H1 (cell line): Measurements from ENCODE around the gene ITPR3. TPM values are rescaled to one million over a fixed set of nuclear protein-coding genes. Genes with fewer than 3 reads are reported as not detected.

ENCODE experiments used
- CTCF ChIA-PET: fragments of 300-600 bp; sonication (Branson Sonifier 250); formaldehyde crosslinking; loops from one replicate; lab custom pipeline; 2021; ENCODE audit not compliant: partially characterized antibody; lab: Charles Lee
- POLR2A ChIA-PET: fragments of 300-600 bp; sonication (Branson Sonifier 250); formaldehyde crosslinking; loops from one replicate; lab custom pipeline; 2021; ENCODE audit warnings: inconsistent platforms; ENCODE audit not compliant: partially characterized antibody; lab: Charles Lee
- DNase-seq, 2 experiments: peaks; one replicate each; pipeline versions ENCODE4 v3.0.0 to v3.0.0-alpha.2; 2010 to 2022; ENCODE audit warnings: low spot score in 2 of 2, low read depth in 1 of 2, mixed read lengths in 1 of 2
- FAIRE-seq: peaks from 2 replicates; lab custom pipeline; 2011; peaks lifted over from hg19 to GRCh38; lab: Jason Lieb, UNC
- H2AFZ ChIP-seq: 2 replicates; pipeline ENCODE4 v1.8.1; 2012; ENCODE audit warnings: low read length, inconsistent platforms
- H2AK5ac ChIP-seq: 2 replicates; pipeline ENCODE4 v1.6.1; 2013; ENCODE audit warnings: low read depth, low read length
- H2BK120ac ChIP-seq: replicated peaks from 2 replicates; pipeline ENCODE3; 2013; ENCODE audit warnings: low read depth, low read length, inconsistent platforms
- H2BK12ac ChIP-seq: 2 replicates; pipeline ENCODE4 v1.6.1; 2013; ENCODE audit warnings: low read depth, low read length
- H2BK15ac ChIP-seq: 2 replicates; pipeline ENCODE4 v1.6.1; 2013; ENCODE audit warnings: low read length
- H2BK20ac ChIP-seq: 2 replicates; pipeline ENCODE4 v1.6.1; 2013; ENCODE audit warnings: low read length
- H2BK5ac ChIP-seq: 2 replicates; pipeline ENCODE4 v1.6.1; 2013; ENCODE audit warnings: low read depth, low read length
- H3K14ac ChIP-seq: 2 replicates; pipeline ENCODE4 v1.6.1; 2013; ENCODE audit warnings: inconsistent platforms; ENCODE audit not compliant: insufficient read length
- H3K18ac ChIP-seq: 2 replicates; pipeline ENCODE4 v1.6.1; 2013; ENCODE audit warnings: low read length; ENCODE audit errors: extremely low read depth
- H3K23ac ChIP-seq: 2 replicates; pipeline ENCODE4 v1.6.1; 2013; ENCODE audit warnings: inconsistent platforms; ENCODE audit not compliant: insufficient read length
- H3K23me2 ChIP-seq: 2 replicates; pipeline ENCODE4 v1.6.1; 2013; ENCODE audit warnings: low read depth, low read length
- H3K27ac ChIP-seq: 2 replicates; pipeline ENCODE4 v1.6.1; 2011; ENCODE audit warnings: low read depth, low read length, inconsistent platforms
- H3K27me3 ChIP-seq, 4 experiments: replicated peaks in 1 of 4; 1 replicate in 1 of 4; 2 replicates in 3 of 4; pipeline versions ENCODE4 v1.6.1 to v1.8.1; 2011 to 2013; ENCODE audit warnings: low read length in 3 of 4, mild to moderate bottlenecking in 3 of 4, inconsistent platforms in 2 of 4, mixed read lengths in 2 of 4, moderate library complexity in 1 of 4; ENCODE audit not compliant: control insufficient read depth in 3 of 4, insufficient read depth in 3 of 4; ENCODE audit errors: extremely low read depth in 1 of 4
- H3K36me3 ChIP-seq, 4 experiments: 2 replicates each; pipeline versions ENCODE4 v1.6.1 to v1.8.1; 2011 to 2013; ENCODE audit warnings: mild to moderate bottlenecking in 4 of 4, low read length in 3 of 4, moderate library complexity in 2 of 4, control low read depth in 1 of 4, inconsistent platforms in 1 of 4; ENCODE audit not compliant: insufficient read depth in 4 of 4, control insufficient read depth in 2 of 4
- H3K4ac ChIP-seq: replicated peaks from 2 replicates; pipeline ENCODE3; 2013; ENCODE audit warnings: low read length, low read depth, mixed read lengths, inconsistent platforms; ENCODE audit not compliant: insufficient read length
- H3K4me1 ChIP-seq, 4 experiments: replicated peaks in 1 of 4; 1 replicate in 1 of 4; 2 replicates in 3 of 4; pipeline versions ENCODE4 v1.6.1 to v1.8.1; 2011 to 2013; ENCODE audit warnings: low read length in 3 of 4, inconsistent platforms in 2 of 4, mixed read lengths in 1 of 4; ENCODE audit not compliant: insufficient read depth in 4 of 4, control insufficient read depth in 3 of 4
- H3K4me2 ChIP-seq, 2 experiments: 2 replicates each; pipeline versions ENCODE4 v1.6.1 to v1.8.1; 2011 to 2013; ENCODE audit warnings: low read depth in 2 of 2, low read length in 2 of 2, control low read depth in 1 of 2, inconsistent platforms in 1 of 2, mild to moderate bottlenecking in 1 of 2; ENCODE audit not compliant: insufficient read depth in 1 of 2
- H3K4me3 ChIP-seq, 4 experiments: fragments of 200-600, 300-600 bp in 1 of 4; sonication (generic), shearing (Covaris generic), sonication (Bioruptor Twin) in 1 of 4; 2 replicates each; pipeline versions ENCODE4 v1.5.1 to v1.8.1; 2011 to 2016; ENCODE audit warnings: low read length in 4 of 4, low read depth in 3 of 4, control low read depth in 2 of 4, inconsistent platforms in 2 of 4, mild to moderate bottlenecking in 2 of 4, mixed read lengths in 1 of 4, moderate library complexity in 1 of 4; ENCODE audit not compliant: insufficient read depth in 2 of 4; ENCODE audit errors: extremely low read depth in 1 of 4
- H3K56ac ChIP-seq: replicated peaks from 2 replicates; pipeline ENCODE3; 2013; ENCODE audit warnings: low read depth, mild to moderate bottlenecking, mixed read lengths, low read length, inconsistent platforms; ENCODE audit not compliant: insufficient read length
- H3K79me1 ChIP-seq: 2 replicates; pipeline ENCODE4 v1.6.1; 2013; ENCODE audit warnings: low read depth, low read length, control low read depth
- H3K79me2 ChIP-seq, 2 experiments: 2 replicates each; pipeline versions ENCODE4 v1.6.1 to v1.8.1; 2012 to 2013; ENCODE audit warnings: low read length in 2 of 2, mild to moderate bottlenecking in 2 of 2, inconsistent platforms in 1 of 2; ENCODE audit not compliant: insufficient read depth in 2 of 2, control insufficient read depth in 1 of 2
- H3K9ac ChIP-seq, 4 experiments: replicated peaks in 1 of 4; 1 replicate in 1 of 4; 2 replicates in 3 of 4; pipeline versions ENCODE4 v1.6.1 to v1.8.1; 2011 to 2013; ENCODE audit warnings: low read depth in 3 of 4, low read length in 3 of 4, control low read depth in 2 of 4, mild to moderate bottlenecking in 2 of 4, moderate library complexity in 2 of 4, inconsistent platforms in 1 of 4; ENCODE audit errors: extremely low read depth in 1 of 4
- H3K9me3 ChIP-seq, 2 experiments: 2 replicates each; pipeline versions ENCODE4 v1.6.1 to v1.8.1; 2012 to 2013; ENCODE audit warnings: mild to moderate bottlenecking in 2 of 2, moderate library complexity in 2 of 2, control low read depth in 1 of 2, inconsistent platforms in 1 of 2, low read depth in 1 of 2, low read length in 1 of 2, mixed read lengths in 1 of 2; ENCODE audit not compliant: insufficient read depth in 2 of 2
- H4K20me1 ChIP-seq, 2 experiments: replicated peaks in 1 of 2; 2 replicates each; pipeline versions ENCODE3 to v1.8.1; 2011 to 2013; ENCODE audit warnings: inconsistent platforms in 2 of 2, low read length in 2 of 2, mild to moderate bottlenecking in 1 of 2; ENCODE audit not compliant: insufficient read depth in 2 of 2, control insufficient read depth in 1 of 2
- H4K5ac ChIP-seq: 2 replicates; pipeline ENCODE4 v1.6.1; 2013; ENCODE audit warnings: low read length, low read depth, mixed read lengths, inconsistent platforms; ENCODE audit not compliant: insufficient read length
- H4K8ac ChIP-seq: 2 replicates; pipeline ENCODE4 v1.8.0; 2013; ENCODE audit warnings: mild to moderate bottlenecking, moderate library complexity, low read length, inconsistent platforms; ENCODE audit not compliant: insufficient read depth; ENCODE audit errors: extremely low read depth
- H4K91ac ChIP-seq: replicated peaks from 2 replicates; pipeline ENCODE3; 2013; ENCODE audit warnings: low read length, mixed read lengths, inconsistent platforms; ENCODE audit not compliant: insufficient read length
- CEBPB ChIP-seq: IDR thresholded peaks from 2 replicates; pipeline ENCODE4 v1.6.1; 2012; ENCODE audit warnings: low read depth, low read length
- CTBP2 ChIP-seq: IDR thresholded peaks from 2 replicates; pipeline ENCODE4 v1.7.0; 2011; ENCODE audit warnings: borderline replicate concordance, mild to moderate bottlenecking, moderate library complexity, mixed read lengths, low read length; ENCODE audit not compliant: insufficient read depth, insufficient read length
- KDM4A ChIP-seq: IDR thresholded peaks from one replicate; pipeline ENCODE4 v1.7.1; 2012; ENCODE audit warnings: low read depth, mild to moderate bottlenecking, moderate library complexity, low read length, inconsistent platforms; ENCODE audit not compliant: severe bottlenecking
- KDM5A ChIP-seq: fragments of 200-600 bp; IDR thresholded peaks from 2 replicates; pipeline ENCODE4 v1.7.1; 2012; ENCODE audit warnings: mild to moderate bottlenecking, low read length, inconsistent platforms, mixed read lengths
- NANOG ChIP-seq: IDR thresholded peaks from 2 replicates; pipeline ENCODE4 v1.6.1; 2011; ENCODE audit warnings: low read length, low read depth, mild to moderate bottlenecking, inconsistent platforms; ENCODE audit not compliant: insufficient read depth, poor library complexity, severe bottlenecking
- POLR2A ChIP-seq, 2 experiments: IDR thresholded peaks; 1 replicate in 1 of 2; 2 replicates in 1 of 2; pipeline ENCODE4 v1.6.1; 2011; ENCODE audit warnings: low read depth in 2 of 2, low read length in 2 of 2, mild to moderate bottlenecking in 2 of 2; ENCODE audit errors: control extremely low read depth in 1 of 2
- RNF2 ChIP-seq: fragments of 200-900, 300-1000 bp; sonication (generic); IDR thresholded peaks from 2 replicates; pipeline ENCODE4 v1.7.1; 2016; ENCODE audit warnings: borderline replicate concordance, low read depth, mild to moderate bottlenecking, antibody characterized with exemption, low read length; ENCODE audit not compliant: poor library complexity, severe bottlenecking; ENCODE audit errors: missing control alignments
- SIN3A ChIP-seq, 2 experiments: IDR thresholded peaks in 1 of 2; conservative IDR thresholded peaks in 1 of 2; 2 replicates each; pipeline ENCODE4 v1.6.1; 2011 to 2012; ENCODE audit warnings: low read length in 2 of 2, improper control_type of control experiment in 1 of 2, low read depth in 1 of 2, mild to moderate bottlenecking in 1 of 2
- SUZ12 ChIP-seq: fragments of 200-600 bp; sonication (generic); IDR thresholded peaks from 2 replicates; pipeline ENCODE4 v1.6.1; 2012; ENCODE audit warnings: mild to moderate bottlenecking, inconsistent platforms, low read length, moderate library complexity, mixed read lengths
- TCF12 ChIP-seq: IDR thresholded peaks from 2 replicates; pipeline ENCODE4 v1.6.1; 2011; ENCODE audit warnings: low read depth, mild to moderate bottlenecking, low read length
- WGBS, 2 experiments: shearing (Covaris generic) in 1 of 2; methylation state at CpG; one replicate each; pipeline versions ENCODE4 v1.1.6 to v1.1.7; 2013 to 2015; ENCODE audit warnings: low lambda C conversion rate in 2 of 2, mixed read lengths in 2 of 2, inconsistent platforms in 1 of 2, low coverage in 1 of 2, missing lambda C conversion rate in 1 of 2; ENCODE audit not compliant: insufficient replicate concordance in 2 of 2, insufficient coverage in 1 of 2, insufficient read length in 1 of 2; ENCODE audit errors: extremely low coverage in 1 of 2, missing lambda C conversion rate in 1 of 2; 5-methylcytosine and 5-hydroxymethylcytosine counted together
- polyA plus RNA-seq, 7 experiments: library from polyadenylated mRNA; depleted of rRNA in 3 of 7; stranded (reverse) in 5 of 7; unstranded in 2 of 7; fragments of >200 nt in 5 of 7; fragments of 200-250 nt in 2 of 7; gene quantifications; 1 replicate in 5 of 7; 2 replicates in 1 of 7; 4 replicates in 1 of 7; pipeline versions ENCODE4 v1.2.1 to v1.2.3, GENCODE V29; 2011 to 2013; ENCODE audit warnings: missing spikeins in 2 of 7, mixed read lengths in 2 of 7
- total RNA-seq: library from RNA; stranded (reverse); fragmentation: NEBNext Ultra II Directional; extraction: Animal tissue kit (Norgen Biotek cat#: 25700); gene quantifications from 2 replicates; pipeline ENCODE4 v1.2.1, GENCODE V29; 2021

Gene ITPR3
- total and polyA plus RNA-seq, 2 of the 8 experiments (the other 6 are each of a cell fraction or from before 2014, with no cell fraction given) = 29.1 to 45.7 TPM

DNA sequence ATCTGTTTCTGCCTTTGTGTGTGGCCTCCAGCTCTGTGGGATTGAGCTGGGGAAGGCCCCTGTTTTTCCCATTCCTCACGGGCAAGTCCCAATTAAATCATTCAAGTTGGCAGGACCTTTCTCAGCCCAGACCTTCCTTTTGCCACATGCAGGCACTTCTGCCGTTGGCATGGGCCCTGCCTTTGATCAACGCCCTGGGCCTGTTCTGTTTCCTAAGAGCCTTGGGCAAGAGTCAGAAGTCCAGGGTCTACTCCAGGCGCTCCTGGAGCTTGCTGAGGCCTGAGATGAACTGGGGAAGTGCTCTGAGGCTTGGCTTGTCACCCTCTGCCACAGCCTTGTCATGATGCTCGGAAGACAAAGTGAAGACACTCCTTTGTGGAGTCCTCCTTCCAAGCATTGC lies 118.4 kb downstream of the ITPR3 start:
- DNase-seq = no peak
- 90% methylated on average over 5 of the region's 5 CpGs; no CpG with 5 or more reads in 1 of the 2 experiments for WGBS, 2 experiments
- POLR2A ChIA-PET = interaction anchor here (0.9 to 2.4 kb wide), 5 partner anchors 10 to 32 kb away, joined by 3 to 5 read pairs (median 3); partner anchors contain the start of gene UQCC2
- no peak for TF ChIP-seq POLR2A (IDR thresholded peaks at IDR 0.05; ENCODE audit: control extremely low read depth in 1 of 2, low read depth in 2 of 2, low read length in 2 of 2)
- no peak for TF ChIP-seq KDM5A
- no peak for TF ChIP-seq CEBPB
- TF ChIP-seq SIN3A (conservative IDR thresholded peaks at IDR 0.05 in 1 of 2, IDR thresholded peaks at IDR 0.05 in 1 of 2; ENCODE audit: low read depth in 1 of 2, low read length in 2 of 2) = no peak
- TF ChIP-seq TCF12 = no peak
- TF ChIP-seq CTBP2 = no peak
- TF ChIP-seq SUZ12 = no peak
- no peak for TF ChIP-seq KDM4A
- no peak for TF ChIP-seq NANOG
- no peak for TF ChIP-seq RNF2

More for the DNA sequence above, 118.4 kb downstream of the ITPR3 start:
- no peaks in the 10 kb centered on the region for H3K79me2 ChIP-seq
- H2AK5ac ChIP-seq = no peak overlapping the region
- no peak overlapping the region for H3K4me2 ChIP-seq
- H3K36me3 ChIP-seq = no peaks in the 10 kb centered on the region
- no peak overlapping the region for H3K27ac ChIP-seq
- FAIRE-seq = no peak
- peaks cover 0 to 8% (median 3%) of the 10 kb centered on the region in 4 experiments; a peak in 3 of 7 replicates for H3K4me1 ChIP-seq
- no peak overlapping the region for H2BK20ac ChIP-seq
- no peak overlapping the region for H3K4me3 ChIP-seq
- no peak overlapping the region for H3K9ac ChIP-seq
- no peak overlapping the region for H3K4ac ChIP-seq
- no peak overlapping the region for H2AFZ ChIP-seq
- no peak overlapping the region for H3K56ac ChIP-seq
- H3K14ac ChIP-seq = no peak overlapping the region
- no peaks in the 10 kb centered on the region for H4K20me1 ChIP-seq
- H3K9me3 ChIP-seq = no peaks in the 10 kb centered on the region
- CTCF ChIA-PET = interaction anchor here (0.6 to 1.5 kb wide), 9 partner anchors 8 to 1526 kb away, joined by 3 to 9 read pairs (median 4); no protein-coding TSS in a partner anchor
- H2BK12ac ChIP-seq = no peak overlapping the region
- H3K23ac ChIP-seq = no peak overlapping the region
- H3K23me2 ChIP-seq = no peaks in the 10 kb centered on the region
- no peak overlapping the region for H4K91ac ChIP-seq
- no peak overlapping the region for H2BK5ac ChIP-seq
- H3K79me1 ChIP-seq = no peaks in the 10 kb centered on the region
- H4K5ac ChIP-seq = no peak overlapping the region
- H2BK120ac ChIP-seq = no peak overlapping the region
- H3K27me3 ChIP-seq = no peaks in the 10 kb centered on the region; a peak in 2 of 7 replicates
- H2BK15ac ChIP-seq = no peak overlapping the region
- no peak overlapping the region for H4K8ac ChIP-seq
- H3K18ac ChIP-seq = no peak overlapping the region
